Measurements from ENCODE around the gene NR5A1. TPM values are rescaled to one million over a fixed set of nuclear protein-coding genes. Genes with fewer than 3 reads are reported as not detected.

Gene NR5A1
- total and polyA plus RNA-seq, 2 of the 13 experiments (the other 11 are each of a cell fraction or from before 2014, with no cell fraction given), result 28.9 to 44.7 TPM

GRCh38 chr9:124551472-124552272 lies 44.5 kb upstream of the NR5A1 start (continued):
- TF ChIP-seq, protein P1, sequence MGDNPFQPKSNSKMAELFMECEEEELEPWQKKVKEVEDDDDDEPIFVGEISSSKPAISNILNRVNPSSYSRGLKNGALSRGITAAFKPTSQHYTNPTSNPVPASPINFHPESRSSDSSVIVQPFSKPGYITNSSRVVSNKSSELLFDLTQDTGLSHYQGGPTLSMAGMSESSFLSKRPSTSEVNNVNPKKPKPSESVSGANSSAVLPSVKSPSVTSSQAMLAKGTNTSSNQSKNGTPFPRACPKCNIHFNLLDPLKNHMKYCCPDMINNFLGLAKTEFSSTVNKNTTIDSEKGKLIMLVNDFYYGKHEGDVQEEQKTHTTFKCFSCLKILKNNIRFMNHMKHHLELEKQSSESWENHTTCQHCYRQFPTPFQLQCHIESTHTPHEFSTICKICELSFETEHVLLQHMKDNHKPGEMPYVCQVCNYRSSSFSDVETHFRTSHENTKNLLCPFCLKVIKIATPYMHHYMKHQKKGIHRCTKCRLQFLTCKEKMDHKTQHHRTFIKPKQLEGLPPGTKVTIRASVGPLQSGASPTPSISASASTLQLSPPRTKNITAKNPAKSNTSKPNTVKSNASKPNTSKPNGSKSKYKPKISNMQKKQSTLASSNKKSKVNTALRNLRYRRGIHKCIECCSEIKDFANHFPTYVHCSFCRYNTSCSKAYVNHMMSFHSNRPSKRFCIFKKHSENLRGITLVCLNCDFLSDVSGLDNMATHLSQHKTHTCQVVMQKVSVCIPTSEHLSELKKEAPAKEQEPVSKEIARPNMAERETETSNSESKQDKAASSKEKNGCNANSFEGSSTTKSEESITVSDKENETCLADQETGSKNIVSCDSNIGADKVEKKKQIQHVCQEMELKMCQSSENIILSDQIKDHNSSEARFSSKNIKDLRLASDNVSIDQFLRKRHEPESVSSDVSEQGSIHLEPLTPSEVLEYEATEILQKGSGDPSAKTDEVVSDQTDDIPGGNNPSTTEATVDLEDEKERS (CRISPR knock-in tag; IDR thresholded peaks at IDR 0.05), result 0 out of 2 replicates have a peak, but pooled peaks have one; percentile 59
- TF ChIP-seq, protein P2, sequence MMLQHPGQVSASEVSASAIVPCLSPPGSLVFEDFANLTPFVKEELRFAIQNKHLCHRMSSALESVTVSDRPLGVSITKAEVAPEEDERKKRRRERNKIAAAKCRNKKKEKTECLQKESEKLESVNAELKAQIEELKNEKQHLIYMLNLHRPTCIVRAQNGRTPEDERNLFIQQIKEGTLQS (CRISPR knock-in tag; IDR thresholded peaks at IDR 0.05), result no peak
- no peak for TF ChIP-seq NPAS2 (CRISPR knock-in tag; IDR thresholded peaks at IDR 0.05; ENCODE audit: borderline replicate concordance)
- TF ChIP-seq SOX6 (IDR thresholded peaks at IDR 0.05), result no peak
- no peak for TF ChIP-seq SOX6 (CRISPR knock-in tag; IDR thresholded peaks at IDR 0.05)
- no peak for TF ChIP-seq ZNF7 (CRISPR knock-in tag; IDR thresholded peaks at IDR 0.05)
- no peak for TF ChIP-seq ARNT2 (CRISPR knock-in tag; IDR thresholded peaks at IDR 0.05; ENCODE audit: low read depth)
- TF ChIP-seq ISL2 (CRISPR knock-in tag; IDR thresholded peaks at IDR 0.05), result no peak
- no peak for TF ChIP-seq NAIF1 (CRISPR knock-in tag; IDR thresholded peaks at IDR 0.05; ENCODE audit: borderline replicate concordance)
- no peak for TF ChIP-seq PHF21A (CRISPR knock-in tag; IDR thresholded peaks at IDR 0.05)
- TF ChIP-seq ZSCAN31 (CRISPR knock-in tag; IDR thresholded peaks at IDR 0.05; ENCODE audit: low read depth), result no peak
- no peak for TF ChIP-seq ZNF263 (CRISPR knock-in tag; IDR thresholded peaks at IDR 0.05)
- TF ChIP-seq MEF2D (CRISPR knock-in tag; IDR thresholded peaks at IDR 0.05), result peak; percentile 36; the same call in 1 of the 2 replicates
- TF ChIP-seq NR2F1 (CRISPR knock-in tag; IDR thresholded peaks at IDR 0.05), result peak in 1 of 2 experiments; percentile 57; a peak in 2 of 4 replicates
- TF ChIP-seq RERE (CRISPR knock-in tag; IDR thresholded peaks at IDR 0.05; ENCODE audit: low read depth), result no peak
- no peak for TF ChIP-seq ZNF652 (CRISPR knock-in tag; IDR thresholded peaks at IDR 0.05; ENCODE audit: borderline replicate concordance, low read depth)
- TF ChIP-seq SMARCE1 (IDR thresholded peaks at IDR 0.05; ENCODE audit: borderline replicate concordance), result no peak
